ENCODE data around the gene MEA1. TPM values are rescaled to one million over a fixed set of nuclear protein-coding genes. Genes with fewer than 3 reads are reported as not detected.

The MEA1 gene
- total RNA-seq, 4 donors from 2014 or later, result 39.1 to 81.7 (median 43.2) TPM

DNA sequence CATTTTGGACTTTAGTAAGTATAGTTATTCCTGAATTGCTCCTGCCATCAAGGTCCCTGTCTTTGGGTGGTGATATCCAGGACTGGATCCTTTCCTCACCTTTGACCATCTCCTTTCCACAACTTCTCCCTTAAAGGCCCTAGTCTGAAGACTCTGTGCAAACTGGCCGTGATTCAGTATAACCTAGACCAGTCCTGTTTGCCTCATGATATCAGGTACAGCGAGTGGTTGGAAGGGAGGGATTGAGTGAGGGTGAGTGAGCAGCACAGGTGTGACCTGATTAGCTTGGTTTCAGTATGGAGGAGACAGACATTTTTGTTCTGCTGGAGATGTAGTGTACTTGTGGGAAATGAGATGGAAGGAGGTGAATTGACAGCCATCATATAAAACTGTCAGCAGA lies 5.4 kb upstream of the MEA1 start:
- DNase-seq, result no peak
- Histone ChIP-seq H3K4me3 (no peak overlapping the region), H3K27me3 (no peaks in the 10 kb centered on the region), H3K27ac (no peak overlapping the region), H3K9me3 (no peaks in the 10 kb centered on the region), H3K4me1 (peaks cover 0 to 14% of the 10 kb centered on the region in 2 donors), H3K36me3 (no peaks in the 10 kb centered on the region)
- TF ChIP-seq, protein P1, sequence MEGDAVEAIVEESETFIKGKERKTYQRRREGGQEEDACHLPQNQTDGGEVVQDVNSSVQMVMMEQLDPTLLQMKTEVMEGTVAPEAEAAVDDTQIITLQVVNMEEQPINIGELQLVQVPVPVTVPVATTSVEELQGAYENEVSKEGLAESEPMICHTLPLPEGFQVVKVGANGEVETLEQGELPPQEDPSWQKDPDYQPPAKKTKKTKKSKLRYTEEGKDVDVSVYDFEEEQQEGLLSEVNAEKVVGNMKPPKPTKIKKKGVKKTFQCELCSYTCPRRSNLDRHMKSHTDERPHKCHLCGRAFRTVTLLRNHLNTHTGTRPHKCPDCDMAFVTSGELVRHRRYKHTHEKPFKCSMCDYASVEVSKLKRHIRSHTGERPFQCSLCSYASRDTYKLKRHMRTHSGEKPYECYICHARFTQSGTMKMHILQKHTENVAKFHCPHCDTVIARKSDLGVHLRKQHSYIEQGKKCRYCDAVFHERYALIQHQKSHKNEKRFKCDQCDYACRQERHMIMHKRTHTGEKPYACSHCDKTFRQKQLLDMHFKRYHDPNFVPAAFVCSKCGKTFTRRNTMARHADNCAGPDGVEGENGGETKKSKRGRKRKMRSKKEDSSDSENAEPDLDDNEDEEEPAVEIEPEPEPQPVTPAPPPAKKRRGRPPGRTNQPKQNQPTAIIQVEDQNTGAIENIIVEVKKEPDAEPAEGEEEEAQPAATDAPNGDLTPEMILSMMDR (IDR thresholded peaks at IDR 0.05), result no peak
- TF ChIP-seq POLR2A (IDR thresholded peaks at IDR 0.05), result no peak
- intact Hi-C loops (cut with DNase I; ENCODE audit: low total_unique reads), result no loop called here

DNA sequence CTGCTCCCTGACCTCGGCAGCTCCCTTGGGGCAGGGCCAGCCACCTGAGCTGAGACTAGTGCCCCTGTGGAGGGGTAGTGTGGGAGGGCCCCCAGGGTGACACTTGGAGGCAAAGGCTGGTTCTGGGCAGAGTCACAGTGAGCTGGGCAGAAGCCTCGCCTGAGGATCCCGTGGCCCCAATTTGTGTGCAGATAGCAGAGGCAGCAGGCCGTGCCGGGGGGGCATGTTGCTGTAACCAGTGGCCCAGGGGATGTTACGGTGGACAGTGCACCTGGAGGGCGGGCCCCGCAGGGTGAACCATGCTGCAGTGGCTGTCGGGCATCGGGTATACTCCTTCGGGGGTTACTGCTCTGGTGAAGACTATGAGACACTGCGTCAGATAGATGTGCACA lies 3.2 kb upstream of the MEA1 start:
- intact Hi-C loops (cut with DNase I; ENCODE audit: low total_unique reads), result no loop called here
- Histone ChIP-seq H3K36me3 (no peaks in the 10 kb centered on the region), H3K4me3 (no peak overlapping the region), H3K4me1 (peaks cover 0 to 15% of the 10 kb centered on the region in 2 donors), H3K9me3 (no peaks in the 10 kb centered on the region), H3K27ac (peak overlapping the region in 1 of 2 donors; percentile 9), H3K27me3 (no peaks in the 10 kb centered on the region)
- TF ChIP-seq POLR2A (IDR thresholded peaks at IDR 0.05), result no peak
- TF ChIP-seq, protein P1 (IDR thresholded peaks at IDR 0.05), result no peak
- DNase-seq, result no peak

DNA sequence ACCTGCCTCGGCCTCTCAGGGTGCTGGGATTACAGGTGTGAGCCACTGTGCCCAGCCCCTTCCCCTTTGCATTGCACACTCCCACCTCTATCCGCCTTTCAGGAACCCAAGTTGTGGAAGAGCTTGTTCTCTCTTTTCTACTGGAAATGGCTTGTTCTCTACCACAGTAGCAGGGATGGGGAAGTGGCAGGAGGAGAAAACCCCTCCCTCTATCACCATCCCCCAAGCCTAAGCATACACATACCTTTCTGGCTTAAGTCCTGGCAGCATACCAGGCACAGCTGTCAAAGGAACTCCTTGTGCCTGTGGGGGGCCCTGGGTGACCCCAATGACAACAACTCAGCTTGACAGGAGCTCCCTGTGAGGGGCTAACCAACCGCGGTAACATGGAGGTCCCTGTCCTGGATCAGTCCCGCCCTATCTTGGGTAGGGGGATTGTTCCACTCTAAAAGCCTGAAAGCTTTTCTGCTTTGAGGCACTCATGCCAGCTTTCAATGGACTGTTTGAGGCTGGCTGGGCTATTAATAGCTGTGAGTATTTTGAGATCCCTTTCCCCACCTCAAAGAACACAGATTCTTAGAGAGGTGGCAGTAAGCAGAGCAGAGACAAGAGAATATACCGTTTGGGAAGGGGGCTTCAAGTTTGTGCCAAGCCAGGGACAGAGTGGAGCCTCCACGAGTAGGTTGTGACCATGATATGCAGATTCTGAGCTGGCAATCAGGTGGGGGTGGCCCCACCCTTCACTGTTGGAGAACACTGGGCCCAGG lies 2.6 kb upstream of the MEA1 start:
- Histone ChIP-seq H3K36me3 (no peaks in the 10 kb centered on the region), H3K27me3 (no peaks in the 10 kb centered on the region), H3K27ac (peak overlapping the region; percentile 1 to 9), H3K4me1 (peaks cover 0 to 15% of the 10 kb centered on the region in 2 donors), H3K4me3 (no peak overlapping the region), H3K9me3 (no peaks in the 10 kb centered on the region)
- TF ChIP-seq POLR2A (IDR thresholded peaks at IDR 0.05), result no peak
- TF ChIP-seq, protein P1 (IDR thresholded peaks at IDR 0.05), result no peak
- intact Hi-C loops (cut with DNase I; ENCODE audit: low total_unique reads), result no loop called here
- no peak for DNase-seq

DNA sequence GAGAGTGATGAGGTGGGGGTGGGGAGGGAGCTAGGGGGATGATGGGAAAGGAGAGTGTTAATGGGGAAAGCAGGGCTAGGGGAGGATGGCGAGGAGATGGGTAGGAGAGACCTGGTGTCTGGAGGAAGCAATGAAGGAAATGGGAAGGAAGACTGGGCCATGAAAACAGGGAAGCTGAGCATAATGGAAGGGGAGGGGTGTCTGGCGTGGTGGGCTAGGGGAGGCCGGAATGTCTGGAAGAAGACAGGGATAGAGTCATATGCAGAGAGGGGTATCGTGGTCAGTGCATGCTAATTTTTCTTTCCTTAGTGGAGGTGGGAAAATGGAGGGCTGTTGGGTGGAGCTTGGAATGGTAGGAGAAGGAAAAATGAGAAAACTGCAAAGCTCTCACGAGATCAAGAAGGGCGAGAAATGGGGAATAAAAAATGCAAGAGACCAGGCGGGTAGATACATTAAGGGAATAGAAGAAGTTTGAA lies 726 bp upstream of the MEA1 start:
- Histone ChIP-seq H3K27me3 (no peaks in the 10 kb centered on the region), H3K27ac (peak overlapping the region; percentile 82 to 89), H3K4me3 (peak overlapping the region; percentile 68 to 99), H3K9me3 (no peaks in the 10 kb centered on the region), H3K4me1 (peaks cover 0 to 8% of the 10 kb centered on the region in 2 donors), H3K36me3 (no peaks in the 10 kb centered on the region)
- TF ChIP-seq, protein P1 (IDR thresholded peaks at IDR 0.05), result no peak
- TF ChIP-seq POLR2A (IDR thresholded peaks at IDR 0.05), result no peak
- intact Hi-C loops (cut with DNase I; ENCODE audit: low total_unique reads), result no loop called here
- DNase-seq, result no peak

DNA sequence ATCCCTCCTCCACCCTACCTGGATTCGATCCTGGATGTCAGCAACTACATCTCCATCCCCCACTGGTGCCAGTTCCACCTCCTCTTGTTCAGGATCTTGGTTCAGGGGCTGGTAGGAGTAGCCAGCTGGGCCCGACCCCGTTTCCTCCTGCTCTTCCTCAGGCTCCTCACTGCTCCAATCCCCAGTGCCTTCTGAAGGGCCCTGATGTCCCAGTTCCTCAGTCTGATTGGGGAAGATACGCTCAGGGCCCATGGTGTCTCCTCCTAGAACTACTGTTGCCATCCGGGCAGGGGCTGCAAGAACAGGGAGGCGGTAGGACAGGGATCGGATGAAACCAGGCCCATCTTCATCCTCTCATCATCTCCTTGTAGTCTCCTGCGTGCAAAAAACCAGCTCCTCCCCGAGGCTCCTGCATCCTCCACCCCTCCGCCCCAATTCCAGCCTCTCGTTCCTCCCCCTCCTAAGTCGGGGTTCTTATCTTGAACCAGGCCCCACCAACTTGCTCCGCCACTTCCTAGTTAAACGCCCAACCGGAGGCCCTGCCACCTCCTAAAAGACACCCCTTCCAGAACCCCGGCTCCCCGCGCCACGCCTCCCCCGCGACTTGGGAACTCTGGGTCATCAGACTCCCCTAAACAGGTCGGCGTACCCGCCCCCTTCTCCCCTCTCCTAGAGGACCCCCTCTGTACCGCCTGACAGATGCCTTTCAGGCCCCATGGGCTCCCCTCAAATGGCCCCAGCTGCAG lies 476 bp downstream of the MEA1 start:
- H3K4me1 ChIP-seq, result peaks cover 0 to 8% of the 10 kb centered on the region in 2 donors
- H3K4me3 ChIP-seq, result peak overlapping the region; percentile 64 to 99
- H3K27me3 ChIP-seq, result no peaks in the 10 kb centered on the region
- DNase-seq, result no peak
- no peaks in the 10 kb centered on the region for H3K9me3 ChIP-seq
- intact Hi-C loops (cut with DNase I; ENCODE audit: low total_unique reads), result no loop called here
- no peak for TF ChIP-seq POLR2A (IDR thresholded peaks at IDR 0.05)
- TF ChIP-seq, protein P1 (IDR thresholded peaks at IDR 0.05), result no peak
- no peaks in the 10 kb centered on the region for H3K36me3 ChIP-seq
- H3K27ac ChIP-seq, result peak overlapping the region; percentile 75 to 85
